NK-92 treated with Interleukin-12 subunit alpha and Interleukin-12 subunit beta, amount 100 ng/mL, for 24 hours (cell line): ENCODE data around the gene ZNF81.
"Not testable (repeated sequence)": the region's sequence is repeated elsewhere in the genome, so short reads cannot be mapped to it uniquely, and the experiment has no call there.

ENCODE experiments used
- DNase-seq: peaks from one replicate; lab custom pipeline; 2025; lab: John Stamatoyannopoulos, UW

ZNF81 gene

GRCh38 chrX:47936224-47936939 lies 99.7 kb downstream of the ZNF81 start:
- DNase-seq, result no peak

GRCh38 chrX:47936940-47937317 lies 100.2 kb downstream of the ZNF81 start:
- no peak for DNase-seq

- DNase-seq, result no peak
These were observed 103.7 kb downstream of the ZNF81 start for GRCh38 chrX:47940448-47940847.

- DNase-seq, result no peak
These were observed 104.7 kb downstream of the ZNF81 start for GRCh38 chrX:47941423-47941822.

- DNase-seq, result not testable (repeated sequence)
These were observed 118.6 kb downstream of the ZNF81 start for GRCh38 chrX:47955295-47955694.

- DNase-seq, result no peak
These were observed 119.3 kb downstream of the ZNF81 start for GRCh38 chrX:47956016-47956415.

GRCh38 chrX:47958206-47958605 lies 121.5 kb downstream of the ZNF81 start:
- not testable (repeated sequence) for DNase-seq

GRCh38 chrX:47958761-47959342 lies 122.2 kb downstream of the ZNF81 start:
- no peak for DNase-seq

- DNase-seq, result no peak
These were observed 123.7 kb downstream of the ZNF81 start for GRCh38 chrX:47960406-47960805.

- not testable (repeated sequence) for DNase-seq
These were observed 125.1 kb downstream of the ZNF81 start for GRCh38 chrX:47961830-47962229.

- not testable (repeated sequence) for DNase-seq
These were observed 128.8 kb downstream of the ZNF81 start for GRCh38 chrX:47965526-47965925.
